Immature natural killer cell (primary cell): ENCODE measurements around the gene USP6NL. TPM values are rescaled to one million over a fixed set of nuclear protein-coding genes. Genes with fewer than 3 reads are reported as not detected.

Source experiments
- DNase-seq, 3 donors: peaks; one replicate each; pipeline ENCODE4 v3.0.0; 2022; ENCODE audit warnings: mixed read lengths in 1 of 3
- H3K27ac Mint-ChIP-seq, 6 donors: one replicate each; pipeline ENCODE4 v1.8.0; 2020; ENCODE audit warnings: mixed read lengths in 6 of 6, mild to moderate bottlenecking in 5 of 6, inconsistent platforms in 4 of 6, moderate library complexity in 3 of 6
- H3K27me3 Mint-ChIP-seq, 3 donors: one replicate each; pipeline ENCODE4 v1.8.0; 2020 to 2021; ENCODE audit warnings: low read depth in 3 of 3, mild to moderate bottlenecking in 3 of 3, mixed read lengths in 3 of 3, moderate library complexity in 3 of 3, inconsistent platforms in 1 of 3
- H3K36me3 Mint-ChIP-seq, 3 donors: one replicate each; pipeline ENCODE4 v1.8.0; 2020; ENCODE audit warnings: mixed read lengths in 3 of 3, inconsistent platforms in 2 of 3, mild to moderate bottlenecking in 2 of 3
- H3K4me1 Mint-ChIP-seq, 2 donors: one replicate each; pipeline ENCODE4 v1.8.0; 2020; ENCODE audit warnings: inconsistent platforms in 2 of 2, mild to moderate bottlenecking in 2 of 2, mixed read lengths in 2 of 2, moderate library complexity in 1 of 2
- H3K4me3 Mint-ChIP-seq, 5 donors: one replicate each; pipeline ENCODE4 v1.8.0; 2020; ENCODE audit warnings: mild to moderate bottlenecking in 5 of 5, mixed read lengths in 5 of 5, inconsistent platforms in 3 of 5, moderate library complexity in 3 of 5
- H3K9me3 Mint-ChIP-seq, 6 donors: one replicate each; pipeline ENCODE4 v1.8.0; 2020; ENCODE audit warnings: mild to moderate bottlenecking in 6 of 6, mixed read lengths in 6 of 6, inconsistent platforms in 4 of 6, moderate library complexity in 3 of 6
- polyA plus RNA-seq, 3 donors: library from polyadenylated mRNA; unstranded; fragments of 300-500 nt; fragmentation: Illumina TruSeq; gene quantifications; one replicate each; pipeline ENCODE4 v1.2.3, GENCODE V29; 2021

The USP6NL gene
- polyA plus RNA-seq, 3 donors from 2014 or later, result 0.08 to 2.3 (median 1.1) TPM

DNA sequence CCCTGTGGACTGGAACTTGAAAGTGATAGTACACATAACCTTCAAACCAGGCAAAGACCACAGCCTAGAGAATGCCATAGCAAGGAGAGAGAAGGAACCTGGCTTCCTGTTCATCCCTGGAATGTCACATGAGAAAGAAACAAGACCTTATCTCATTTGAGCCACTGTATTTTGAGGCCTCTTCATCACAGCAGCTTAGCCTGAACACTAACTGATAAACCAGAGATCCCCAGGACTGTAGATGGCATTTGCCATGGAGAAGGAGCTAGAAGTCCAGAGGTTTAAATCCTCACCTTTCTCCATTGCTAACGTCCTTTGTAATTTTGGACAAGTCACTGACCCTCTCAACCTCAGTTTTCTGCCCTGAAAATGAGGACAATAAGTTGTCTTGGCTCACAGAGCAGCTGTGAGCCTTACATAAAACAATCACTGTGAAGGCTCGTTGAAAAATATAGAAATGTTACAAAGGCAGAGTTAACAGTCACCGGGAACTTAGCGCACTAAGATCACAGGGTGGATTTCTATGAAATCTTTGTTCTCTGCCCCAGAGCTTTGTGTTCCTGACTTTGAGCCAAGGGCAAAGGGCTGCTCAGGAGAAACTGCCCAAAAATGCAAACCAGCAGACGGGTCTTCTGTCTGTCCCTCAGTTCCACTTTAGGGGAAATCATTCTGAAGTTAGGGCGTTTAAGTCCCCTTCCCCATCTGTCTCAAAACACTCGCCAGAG lies 197.0 kb downstream of the USP6NL start:
- no peaks in the 10 kb centered on the region for H3K27me3 Mint-ChIP-seq

DNA sequence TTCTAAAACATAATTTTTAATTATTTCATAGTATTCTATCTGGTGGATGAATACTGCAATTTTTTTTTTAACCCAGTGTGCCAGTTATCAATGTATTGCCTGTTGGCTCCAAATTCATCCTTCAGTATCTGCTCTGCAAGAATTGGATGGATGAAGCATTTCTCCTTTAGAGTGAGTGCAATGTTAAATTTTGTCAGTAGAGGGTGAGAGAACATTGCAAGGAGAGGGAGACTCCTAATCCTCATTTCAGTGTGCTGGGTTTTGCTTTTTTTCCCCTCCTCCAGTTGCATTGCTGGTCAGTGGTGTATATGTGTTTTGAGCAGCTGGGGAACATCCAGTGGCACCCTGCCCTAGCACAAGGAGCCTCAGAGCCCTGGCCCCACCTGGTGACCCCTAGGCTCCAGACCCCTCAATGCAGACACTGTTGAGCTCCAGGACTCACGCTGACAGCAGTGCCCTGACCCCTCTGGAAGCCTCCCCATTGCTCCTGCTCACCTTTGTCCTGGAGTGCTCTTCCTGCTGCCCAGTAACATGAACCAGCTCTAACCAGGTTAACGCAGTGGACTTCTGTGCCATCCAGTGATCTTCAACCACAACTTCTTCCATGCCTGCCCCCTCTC lies 199.4 kb downstream of the USP6NL start:
- Mint-ChIP-seq H3K27ac (peak overlapping the region in 1 of 6 donors; percentile 2), H3K9me3 (peaks cover 0 to 5% (median 0%) of the 10 kb centered on the region in 6 donors), H3K27me3 (no peaks in the 10 kb centered on the region), H3K36me3 (peaks cover 0 to 4% (median 4%) of the 10 kb centered on the region in 3 donors), H3K4me3 (no peak overlapping the region), H3K4me1 (peaks cover 17 to 19% of the 10 kb centered on the region in 2 donors)
- no peak for DNase-seq

More for the DNA sequence above, 197.0 kb downstream of the USP6NL start:
- no peak overlapping the region for H3K4me3 Mint-ChIP-seq
- H3K27ac Mint-ChIP-seq, result peak overlapping the region in 1 of 6 donors; percentile 16
- peaks cover 0 to 1% of the 10 kb centered on the region in 2 donors for H3K4me1 Mint-ChIP-seq
- peaks cover 0 to 9% (median 4%) of the 10 kb centered on the region in 3 donors for H3K36me3 Mint-ChIP-seq
- no peak for DNase-seq
- H3K9me3 Mint-ChIP-seq, result peaks cover 0 to 5% (median 2%) of the 10 kb centered on the region in 6 donors

DNA sequence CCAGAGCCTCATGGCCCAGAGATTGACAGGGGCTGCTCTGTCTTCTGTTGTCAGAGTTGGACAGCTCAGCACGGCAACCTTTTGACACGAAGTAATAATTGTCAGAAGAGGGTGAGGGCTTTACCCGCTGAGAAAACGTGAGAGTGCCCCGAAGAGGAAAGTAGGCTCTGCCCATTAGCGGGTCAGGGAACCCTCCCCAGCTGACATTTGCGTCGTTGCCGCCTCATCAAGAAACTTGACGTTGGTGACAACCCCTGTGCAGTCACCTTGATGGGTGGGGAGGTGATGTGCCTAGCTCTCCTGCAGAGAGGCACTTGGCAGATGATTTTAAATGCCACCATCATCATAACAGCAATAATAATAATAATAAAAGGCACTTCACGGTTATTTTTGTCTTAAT lies 202.1 kb downstream of the USP6NL start:
- H3K27ac Mint-ChIP-seq, result no peak overlapping the region
- H3K36me3 Mint-ChIP-seq, result peaks cover 3 to 4% (median 4%) of the 10 kb centered on the region in 3 donors
- H3K27me3 Mint-ChIP-seq, result peaks cover 0 to 1% (median 0%) of the 10 kb centered on the region in 3 donors
- peaks cover 0 to 5% (median 0%) of the 10 kb centered on the region in 6 donors for H3K9me3 Mint-ChIP-seq
- H3K4me3 Mint-ChIP-seq, result no peak overlapping the region
- DNase-seq, result no peak
- H3K4me1 Mint-ChIP-seq, result peaks cover 33 to 37% of the 10 kb centered on the region in 2 donors

DNA sequence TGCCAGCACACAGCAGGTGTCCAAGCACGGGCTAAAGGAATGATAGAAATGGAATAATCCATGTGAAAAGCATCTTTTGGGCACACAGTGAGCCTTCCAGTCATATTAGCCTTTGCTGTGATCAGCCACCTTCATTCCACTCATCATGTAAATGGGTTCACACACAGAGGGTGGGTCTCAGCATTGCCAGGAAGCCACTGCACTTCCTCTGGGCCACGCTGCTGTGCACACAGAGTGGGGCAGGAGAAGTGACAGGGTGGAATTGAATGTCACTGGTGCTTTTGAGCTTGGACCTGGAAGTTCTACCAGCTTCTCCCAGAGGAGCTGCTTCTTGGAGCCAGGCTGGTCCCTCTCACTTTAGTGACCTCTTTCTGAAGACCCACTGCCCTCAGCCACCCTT lies 203.5 kb downstream of the USP6NL start:
- H3K27ac Mint-ChIP-seq, result peak overlapping the region in 3 of 6 donors; percentile 5 to 83 (median 61)
- H3K27me3 Mint-ChIP-seq, result peaks cover 0 to 4% (median 0%) of the 10 kb centered on the region in 3 donors
- peak overlapping the region; percentile 0 to 60 (median 24) for H3K4me3 Mint-ChIP-seq
- H3K4me1 Mint-ChIP-seq, result peaks cover 42 to 45% of the 10 kb centered on the region in 2 donors
- peaks cover 3 to 4% (median 4%) of the 10 kb centered on the region in 3 donors for H3K36me3 Mint-ChIP-seq
- H3K9me3 Mint-ChIP-seq, result peaks cover 0 to 5% (median 0%) of the 10 kb centered on the region in 6 donors
- DNase-seq, result peak in 1 of 3 donors; percentile 27

DNA sequence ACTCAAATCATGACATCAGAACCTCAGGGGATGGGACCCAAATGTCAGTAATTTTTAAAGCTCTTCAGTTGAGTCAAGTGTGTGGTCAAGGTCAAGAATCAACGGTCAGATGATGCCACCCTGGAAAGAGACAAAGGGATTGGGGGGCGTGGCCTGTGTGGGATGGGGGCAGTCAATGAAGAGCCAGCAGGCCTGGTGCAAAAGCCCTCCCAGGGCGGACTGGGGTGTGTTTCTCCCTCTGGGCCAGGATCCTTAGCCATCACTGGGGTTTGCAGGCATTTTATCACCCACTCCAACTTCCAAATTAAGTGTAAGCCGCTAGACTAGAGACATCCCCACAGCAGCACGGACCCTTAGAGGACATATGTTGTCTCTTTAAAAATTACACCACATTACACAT lies 204.7 kb downstream of the USP6NL start:
- DNase-seq, result no peak
- Mint-ChIP-seq H3K9me3 (no peaks in the 10 kb centered on the region), H3K27me3 (peaks cover 0 to 4% (median 0%) of the 10 kb centered on the region in 3 donors), H3K4me1 (peaks cover 54 to 56% of the 10 kb centered on the region in 2 donors), H3K4me3 (peak overlapping the region in 1 of 5 donors; percentile 25), H3K36me3 (peaks cover 0 to 3% (median 0%) of the 10 kb centered on the region in 3 donors), H3K27ac (peak overlapping the region in 5 of 6 donors; percentile 5 to 61 (median 17))

DNA sequence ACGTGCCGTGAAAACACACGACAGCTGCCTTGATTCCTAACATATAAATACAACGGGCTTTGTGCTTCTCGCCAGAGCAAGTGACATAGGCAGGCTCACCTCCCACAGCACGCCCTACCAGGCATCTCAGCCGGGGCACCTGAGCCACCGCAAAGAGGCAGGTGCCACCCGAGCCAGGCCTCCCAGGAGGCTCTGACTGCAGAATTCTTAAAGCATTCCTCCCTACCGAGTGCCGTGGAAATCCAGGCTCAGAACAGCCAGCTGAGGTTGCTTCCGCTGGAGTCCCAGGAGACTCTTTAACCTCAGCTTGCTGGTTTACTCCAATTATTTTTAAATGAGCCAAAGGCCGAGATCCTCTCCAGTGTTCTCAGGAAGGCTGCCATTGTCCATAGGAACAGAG lies 206.5 kb downstream of the USP6NL start:
- H3K36me3 Mint-ChIP-seq, result peaks cover 0 to 3% (median 0%) of the 10 kb centered on the region in 3 donors
- peak overlapping the region in 1 of 5 donors; percentile 36 for H3K4me3 Mint-ChIP-seq
- no peak for DNase-seq
- H3K4me1 Mint-ChIP-seq, result peaks cover 73% of the 10 kb centered on the region in 2 donors
- peak overlapping the region in 3 of 6 donors; percentile 11 to 65 (median 53) for H3K27ac Mint-ChIP-seq
- peaks cover 0 to 4% (median 3%) of the 10 kb centered on the region in 3 donors for H3K27me3 Mint-ChIP-seq
- no peaks in the 10 kb centered on the region for H3K9me3 Mint-ChIP-seq

Other genes starting within 250 kb of the USP6NL start
- under 1 TPM; 0.58 to 0.77 (median 0.71) TPM for gene ECHDC3, start 130.7 kb upstream of the USP6NL start, polyA plus RNA-seq
- gene PROSER2, start 211.7 kb upstream of the USP6NL start, polyA plus RNA-seq, result under 1 TPM in 1 of 3 donors, not detected in 2; 0.50 TPM